Measurements from ENCODE around the gene DENND2A.
"Not testable (repeated sequence)": the region's sequence is repeated elsewhere in the genome, so short reads cannot be mapped to it uniquely, and the experiment has no call there.

Gene DENND2A

GRCh38 chr7:140623980-140624379, 16.6 kb downstream of the DENND2A start:
- in situ Hi-C loops (cut with MboI; ENCODE audit: low sequenced_read_pairs), result no loop called here

GRCh38 chr7:140621401-140622021, 19.1 kb downstream of the DENND2A start:
- in situ Hi-C loops (cut with MboI; ENCODE audit: low sequenced_read_pairs), result no loop called here

GRCh38 chr7:140619915-140620510, 20.6 kb downstream of the DENND2A start:
- in situ Hi-C loops (cut with MboI; ENCODE audit: low sequenced_read_pairs), result not testable (repeated sequence)

- in situ Hi-C loops (cut with MboI; ENCODE audit: low sequenced_read_pairs), result no loop called here
These were observed 21.4 kb downstream of the DENND2A start for GRCh38 chr7:140619176-140619575.

GRCh38 chr7:140618306-140618705, 22.3 kb downstream of the DENND2A start:
- in situ Hi-C loops (cut with MboI; ENCODE audit: low sequenced_read_pairs), result no loop called here

GRCh38 chr7:140617081-140617480, 23.5 kb downstream of the DENND2A start:
- in situ Hi-C loops (cut with MboI; ENCODE audit: low sequenced_read_pairs), result no loop called here

GRCh38 chr7:140616328-140616727, 24.3 kb downstream of the DENND2A start:
- in situ Hi-C loops (cut with MboI; ENCODE audit: low sequenced_read_pairs), result no loop called here

GRCh38 chr7:140611641-140612040, 29.0 kb downstream of the DENND2A start:
- in situ Hi-C loops (cut with MboI; ENCODE audit: low sequenced_read_pairs), result no loop called here

- in situ Hi-C loops (cut with MboI; ENCODE audit: low sequenced_read_pairs), result no loop called here
These were observed 30.1 kb downstream of the DENND2A start for GRCh38 chr7:140610204-140611165.

GRCh38 chr7:140609646-140610045, 31.0 kb downstream of the DENND2A start:
- in situ Hi-C loops (cut with MboI; ENCODE audit: low sequenced_read_pairs), result no loop called here

- in situ Hi-C loops (cut with MboI; ENCODE audit: low sequenced_read_pairs), result no loop called here
These were observed 33.1 kb downstream of the DENND2A start for GRCh38 chr7:140607441-140607989.

GRCh38 chr7:140605337-140605736, 35.3 kb downstream of the DENND2A start:
- in situ Hi-C loops (cut with MboI; ENCODE audit: low sequenced_read_pairs), result no loop called here

- in situ Hi-C loops (cut with MboI; ENCODE audit: low sequenced_read_pairs), result no loop called here
These were observed 35.9 kb downstream of the DENND2A start for GRCh38 chr7:140604760-140605159.

- in situ Hi-C loops (cut with MboI; ENCODE audit: low sequenced_read_pairs), result no loop called here
These were observed 36.5 kb downstream of the DENND2A start for GRCh38 chr7:140604076-140604475.

GRCh38 chr7:140601566-140602174, 38.9 kb downstream of the DENND2A start:
- in situ Hi-C loops (cut with MboI; ENCODE audit: low sequenced_read_pairs), result no loop called here

- in situ Hi-C loops (cut with MboI; ENCODE audit: low sequenced_read_pairs), result no loop called here
These were observed 40.3 kb downstream of the DENND2A start for GRCh38 chr7:140600341-140600740.

GRCh38 chr7:140597428-140597949, 43.1 kb downstream of the DENND2A start:
- in situ Hi-C loops (cut with MboI; ENCODE audit: low sequenced_read_pairs), result no loop called here

GRCh38 chr7:140596519-140597427, 43.8 kb downstream of the DENND2A start:
- in situ Hi-C loops (cut with MboI; ENCODE audit: low sequenced_read_pairs), result no loop called here

GRCh38 chr7:140595468-140596092, 45.0 kb downstream of the DENND2A start:
- in situ Hi-C loops (cut with MboI; ENCODE audit: low sequenced_read_pairs), result no loop called here
